Heart left ventricle (tissue), 16 donors: ENCODE measurements around the gene DLGAP4. TPM values are rescaled to one million over a fixed set of nuclear protein-coding genes. Genes with fewer than 3 reads are reported as not detected.

Experiments used
- ATAC-seq, 4 donors: fragments of 200-7000 bp; cut with Tn5 transposase; one replicate each; pipeline ENCODE4 v1.9.1; 2020 to 2022; ENCODE audit warnings: moderate library complexity in 4 of 4, mild to moderate bottlenecking in 3 of 4, moderate number of reproducible peaks in 1 of 4
- DNase-seq, 5 donors: peaks; one replicate each; pipeline ENCODE4 v3.0.0-alpha.2; 2020
- H3K27ac ChIP-seq, 12 donors: fragments of 200-600 bp; sonication (generic) in 4 of 12; one replicate each; pipeline versions ENCODE4 v1.5.0 to v1.8.0; 2016 to 2022; ENCODE audit warnings: mild to moderate bottlenecking in 2 of 12
- H3K27me3 ChIP-seq, 9 donors: fragments of 200-600 bp; sonication (generic) in 2 of 9; one replicate each; pipeline versions ENCODE4 v1.5.1 to v1.8.0; 2016 to 2022; ENCODE audit warnings: mild to moderate bottlenecking in 3 of 9
- H3K36me3 ChIP-seq, 9 donors: fragments of 200-600 bp; sonication (generic) in 2 of 9; one replicate each; pipeline versions ENCODE4 v1.5.0 to v1.8.0; 2018 to 2022; ENCODE audit warnings: mild to moderate bottlenecking in 2 of 9
- H3K4me1 ChIP-seq, 12 donors: fragments of 200-600 bp; sonication (generic) in 4 of 12; one replicate each; pipeline versions ENCODE4 v1.5.0 to v1.8.0; 2016 to 2022; ENCODE audit warnings: mild to moderate bottlenecking in 3 of 12
- H3K4me3 ChIP-seq, 12 donors: fragments of 200-600 bp; sonication (generic) in 4 of 12; one replicate each; pipeline versions ENCODE4 v1.5.0 to v1.8.0; 2017 to 2022; ENCODE audit warnings: mild to moderate bottlenecking in 9 of 12, moderate library complexity in 4 of 12
- H3K9me3 ChIP-seq, 12 donors: fragments of 200-600 bp; sonication (generic) in 4 of 12; one replicate each; pipeline versions ENCODE4 v1.5.0 to v1.8.0; 2016 to 2022; ENCODE audit warnings: mild to moderate bottlenecking in 1 of 12
- CTCF ChIP-seq, 12 donors: fragments of 200-600 bp; sonication (generic) in 4 of 12; IDR thresholded peaks; one replicate each; pipeline versions ENCODE4 v1.5.0 to v1.8.0; 2018 to 2022; ENCODE audit warnings: antibody characterized with exemption in 12 of 12, mild to moderate bottlenecking in 5 of 12
- POLR2A ChIP-seq, 2 donors: fragments of 450-650 bp; IDR thresholded peaks; one replicate each; pipeline ENCODE4 v1.6.1; 2017; ENCODE audit warnings: antibody characterized with exemption in 2 of 2, mild to moderate bottlenecking in 2 of 2, moderate library complexity in 2 of 2
- WGBS, 4 donors: extraction: QIAGEN DNeasy Blood & Tissue Kit in 2 of 4; methylation state at CpG; one replicate each; pipeline versions ENCODE4 v1.1.5 to v1.1.7; 2013 to 2018; 5-methylcytosine and 5-hydroxymethylcytosine counted together
- intact Hi-C, 10 donors: fragments of 100-400 bp; cut with DNase I; formaldehyde crosslinking; loops; one replicate each; pipeline versions ENCODE4 v1.11.1 to v1.14.2; 2022
- polyA plus RNA-seq, 2 donors: library from polyadenylated mRNA; stranded (reverse); fragments of 200-250 nt; gene quantifications; one replicate each; pipeline ENCODE4 v1.2.3, GENCODE V29; 2013
- total RNA-seq, 9 donors: library from RNA; depleted of rRNA in 2 of 9; stranded (reverse); fragments of >200 nt in 2 of 9; fragmentation: NEBNext Ultra II Directional in 3 of 9; extraction: Animal tissue kit (Norgen Biotek cat#: 25700) in 3 of 9; gene quantifications; one replicate each; pipeline versions ENCODE4 v1.1.0 to v1.2.4, GENCODE V29; 2016 to 2023
- donor health status: ischemic (EF 13 %, LVEDD 7.1; RV severe dilation, severe dysfunction).
- donor health status: healthy with polysubstance abuse.
- donor health status: DM: no; HTN: yes; CAD: no.
- donor health status: DM: no; HTN: no; CAD: no.
- donor health status: ischemic (EF 25% LVEDD 6.9; RV normal size, moderate dysfunction).
- donor health status: ischemic (EF 25% LVEDD 5.7; RV mildly dilated, moderate dysfunction).
- donor health status: healthy.
- donor health status: DM: yes; HTN: yes; CAD: no.
- donor health status: ischemic (EF 35%, LVEDD 5.7; RV mildly dilated, moderate dysfunction).
- donor health status: nonischemic (EF 11% LVEDD 7.7; RV severe dilation, severe dysfunction).
- donor health status: DM: yes; HTN: yes; CAD: no.
- donor health status: PGD.
- donor health status: ischemic (EF 29% LVEDD 5.4; RV normal size, mild dysfunction).
- donor health status: nonischemic (EF 23%, LVEDD 6.1; RV moderate dilation, normal function).

The DLGAP4 gene
- total and polyA plus RNA-seq, 11 donors: 25.6 to 76.7 (median 55.1) TPM

GRCh38 chr20:36304786-36305495, 1.2 kb upstream of the DLGAP4 start:
- WGBS, 4 donors: 28 to 39% (median 36%) methylated on average over 10 of the region's 10 CpGs
- no peaks in the 10 kb centered on the region for H3K36me3 ChIP-seq
- DNase-seq: no peak
- H3K4me3 ChIP-seq: no peak overlapping the region
- TF ChIP-seq POLR2A (IDR thresholded peaks at IDR 0.05) (no peak), CTCF (IDR thresholded peaks at IDR 0.05) (no peak)
- intact Hi-C loops: no loop called here
- peaks cover 33 to 93% (median 59%) of the 10 kb centered on the region in 9 donors for H3K27me3 ChIP-seq
- peaks cover 0 to 18% (median 7%) of the 10 kb centered on the region in 12 donors for H3K4me1 ChIP-seq
- ATAC-seq: no peak
- H3K9me3 ChIP-seq: no peaks in the 10 kb centered on the region
- H3K27ac ChIP-seq: no peak overlapping the region

- H3K9me3 ChIP-seq: no peaks in the 10 kb centered on the region
- WGBS, 4 donors: 1 to 2% (median 2%) methylated on average over 23 to 70 of the region's 70 CpGs
- no peak for DNase-seq
- H3K4me3 ChIP-seq: peak overlapping the region in 9 of 12 donors; percentile 9 to 47 (median 17)
- no peak for ATAC-seq
- peaks cover 33 to 92% (median 60%) of the 10 kb centered on the region in 9 donors for H3K27me3 ChIP-seq
- peaks cover 0 to 18% (median 7%) of the 10 kb centered on the region in 12 donors for H3K4me1 ChIP-seq
- intact Hi-C loops: no loop called here
- no peak overlapping the region for H3K27ac ChIP-seq
- H3K36me3 ChIP-seq: no peaks in the 10 kb centered on the region
- TF ChIP-seq POLR2A (IDR thresholded peaks at IDR 0.05): no peak
- TF ChIP-seq CTCF (IDR thresholded peaks at IDR 0.05): no peak
Observed at GRCh38 chr20:36306553-36307411, 643 bp downstream of the DLGAP4 start.

GRCh38 chr20:36307412-36308325, 1.5 kb downstream of the DLGAP4 start:
- Histone ChIP-seq H3K27ac (no peak overlapping the region), H3K4me1 (peaks cover 0 to 18% (median 7%) of the 10 kb centered on the region in 12 donors), H3K27me3 (peaks cover 33 to 90% (median 61%) of the 10 kb centered on the region in 9 donors), H3K9me3 (no peaks in the 10 kb centered on the region), H3K4me3 (no peak overlapping the region), H3K36me3 (no peaks in the 10 kb centered on the region)
- 21 to 24% (median 23%) methylated on average over 11 to 21 of the region's 21 CpGs for WGBS, 4 donors
- DNase-seq (no peak), ATAC-seq (no peak)
- intact Hi-C loops: no loop called here
- TF ChIP-seq POLR2A (IDR thresholded peaks at IDR 0.05) (no peak), CTCF (IDR thresholded peaks at IDR 0.05) (no peak)
